ENCODE measurements around the gene PASD1.

- TF ChIP-seq POLR2A (IDR thresholded peaks at IDR 0.05) (no peak), CTCF (IDR thresholded peaks at IDR 0.05) (no peak)
Measured at GRCh38 chrX:151699746-151700145, 136.3 kb downstream of the PASD1 start.
